ENCODE measurements around the gene FMN1.

The FMN1 gene

GRCh38 chr15:33125894-33126537, 68.5 kb downstream of the FMN1 start:
- Histone ChIP-seq H3K36me3 (replicated peaks) (no peaks in the 10 kb centered on the region), H3K4me3 (ENCODE audit: low read depth, low read length) (no peak overlapping the region), H3K27ac (no peak overlapping the region), H3K27me3 (replicated peaks) (no peaks in the 10 kb centered on the region)
- no peak for TF ChIP-seq CTCF (IDR thresholded peaks at IDR 0.05; ENCODE audit: low read depth, low read length, missing control alignments)
- no peak for DNase-seq
- in situ Hi-C loops (cut with HindIII; ENCODE audit: low pct_ligation_motif_present, low sequenced_read_pairs), result loop anchor here (25.0 kb wide), 2 partner anchors 114 to 464 kb away; no protein-coding TSS in a partner anchor

GRCh38 chr15:33124811-33125210, 69.7 kb downstream of the FMN1 start:
- DNase-seq, result no peak
- Histone ChIP-seq H3K4me3 (ENCODE audit: low read depth, low read length) (no peak overlapping the region), H3K27ac (no peak overlapping the region), H3K36me3 (replicated peaks) (no peaks in the 10 kb centered on the region), H3K27me3 (replicated peaks) (no peaks in the 10 kb centered on the region)
- in situ Hi-C loops (cut with HindIII; ENCODE audit: low pct_ligation_motif_present, low sequenced_read_pairs), result loop anchor here (25.0 kb wide), 2 partner anchors 113 to 463 kb away; no protein-coding TSS in a partner anchor
- no peak for TF ChIP-seq CTCF (IDR thresholded peaks at IDR 0.05; ENCODE audit: low read depth, low read length, missing control alignments)

GRCh38 chr15:33124279-33124678, 70.2 kb downstream of the FMN1 start:
- no peaks in the 10 kb centered on the region for H3K36me3 ChIP-seq (replicated peaks)
- H3K4me3 ChIP-seq (ENCODE audit: low read depth, low read length), result no peak overlapping the region
- in situ Hi-C loops (cut with HindIII; ENCODE audit: low pct_ligation_motif_present, low sequenced_read_pairs), result no loop called here
- no peak for TF ChIP-seq CTCF (IDR thresholded peaks at IDR 0.05; ENCODE audit: low read depth, low read length, missing control alignments)
- H3K27me3 ChIP-seq (replicated peaks), result no peaks in the 10 kb centered on the region
- DNase-seq, result no peak
- H3K27ac ChIP-seq, result no peak overlapping the region

GRCh38 chr15:33119865-33120264, 74.6 kb downstream of the FMN1 start:
- Histone ChIP-seq H3K27me3 (replicated peaks) (no peaks in the 10 kb centered on the region), H3K27ac (no peak overlapping the region), H3K36me3 (replicated peaks) (no peaks in the 10 kb centered on the region), H3K4me3 (ENCODE audit: low read depth, low read length) (no peak overlapping the region)
- TF ChIP-seq CTCF (IDR thresholded peaks at IDR 0.05; ENCODE audit: low read depth, low read length, missing control alignments), result no peak
- no peak for DNase-seq
- in situ Hi-C loops (cut with HindIII; ENCODE audit: low pct_ligation_motif_present, low sequenced_read_pairs), result no loop called here

GRCh38 chr15:33119273-33119672, 75.2 kb downstream of the FMN1 start:
- in situ Hi-C loops (cut with HindIII; ENCODE audit: low pct_ligation_motif_present, low sequenced_read_pairs), result no loop called here
- no peak for TF ChIP-seq CTCF (IDR thresholded peaks at IDR 0.05; ENCODE audit: low read depth, low read length, missing control alignments)
- no peak overlapping the region for H3K27ac ChIP-seq
- DNase-seq, result no peak
- no peaks in the 10 kb centered on the region for H3K27me3 ChIP-seq (replicated peaks)
- H3K36me3 ChIP-seq (replicated peaks), result no peaks in the 10 kb centered on the region
- H3K4me3 ChIP-seq (ENCODE audit: low read depth, low read length), result no peak overlapping the region

GRCh38 chr15:33116198-33116597, 78.3 kb downstream of the FMN1 start:
- Histone ChIP-seq H3K27ac (no peak overlapping the region), H3K36me3 (replicated peaks) (no peaks in the 10 kb centered on the region), H3K27me3 (replicated peaks) (no peaks in the 10 kb centered on the region), H3K4me3 (ENCODE audit: low read depth, low read length) (no peak overlapping the region)
- DNase-seq, result no peak
- in situ Hi-C loops (cut with HindIII; ENCODE audit: low pct_ligation_motif_present, low sequenced_read_pairs), result no loop called here
- no peak for TF ChIP-seq CTCF (IDR thresholded peaks at IDR 0.05; ENCODE audit: low read depth, low read length, missing control alignments)

Measured in brain microvascular endothelial cell (primary cell).